K562 (cell line): Measurements from ENCODE around the gene GARIN5B. TPM values are rescaled to one million over a fixed set of nuclear protein-coding genes. Genes with fewer than 3 reads are reported as not detected.

Source experiments
- FOXJ2 ChIP-seq: fragments of 200-800 bp; sonication (Bioruptor generic); IDR thresholded peaks from 2 replicates; pipeline ENCODE4 v1.6.1; 2016; ENCODE audit warnings: missing genetic modification characterization, missing compliant biosample characterization
- MAFK ChIP-seq: IDR thresholded peaks from 2 replicates; pipeline ENCODE4 v1.6.1; 2011; ENCODE audit warnings: low read length, improper control_type of control experiment
- MCM3 ChIP-seq: fragments of 450-650 bp; IDR thresholded peaks from 2 replicates; pipeline ENCODE4 v1.6.1; 2016
- PHB ChIP-seq: fragments of 250-450 bp; sonication (Bioruptor Pico); IDR thresholded peaks from 2 replicates; pipeline ENCODE4 v1.5.0; 2021
- RBBP5 ChIP-seq: fragments of 200-600 bp; sonication (generic); IDR thresholded peaks from 2 replicates; pipeline ENCODE4 v1.6.1; 2012; ENCODE audit warnings: borderline replicate concordance, mild to moderate bottlenecking, low read length, control low read depth, inconsistent platforms; ENCODE audit not compliant: insufficient read depth, poor library complexity, severe bottlenecking
- ZSCAN29 ChIP-seq: fragments of 450-650 bp; IDR thresholded peaks from 2 replicates; pipeline ENCODE4 v1.6.1; 2017
- ZSCAN32 ChIP-seq: fragments of 450-650 bp; formaldehyde crosslinking; IDR thresholded peaks from 2 replicates; pipeline ENCODE4 v1.4.0; 2020; ENCODE audit warnings: mild to moderate bottlenecking, moderate library complexity
- polyA plus RNA-seq, 8 experiments: library from polyadenylated mRNA; depleted of rRNA in 4 of 8; stranded (reverse) in 5 of 8; unstranded in 3 of 8; fragments of >200 nt; fragmentation: Nextera tagmentation in 2 of 8; fragmentation: Illumina TruSeq in 1 of 8; extraction: Ambion mirVana in 2 of 8; extraction: Trizol in 1 of 8; gene quantifications; 2 replicates each; pipeline versions ENCODE4 v1.2.1 to v1.2.3, GENCODE V29; 2011 to 2014; ENCODE audit warnings: inconsistent platforms in 1 of 8, missing spikeins in 1 of 8
- total RNA-seq, 7 experiments: library from RNA; depleted of rRNA in 6 of 7; stranded (reverse); fragments of >200 nt in 6 of 7; fragmentation: Illumina TruSeq in 2 of 7; extraction: Trizol in 2 of 7; gene quantifications; 2 replicates each; pipeline versions ENCODE4 v1.2.1 to v1.2.3, GENCODE V29; 2011 to 2021; ENCODE audit warnings: low replicate concordance in 1 of 7
- TF ChIP-seq, protein P1 (sequence below): sonication (generic); formaldehyde crosslinking; IDR thresholded peaks from 2 replicates; pipeline ENCODE4 v1.8.0; 2022; ENCODE audit warnings: mild to moderate bottlenecking, missing genetic modification reagents
- TF ChIP-seq, protein P2 (sequence below): sonication (generic); formaldehyde crosslinking; IDR thresholded peaks from 2 replicates; pipeline ENCODE4 v1.8.1; 2023; ENCODE audit warnings: mild to moderate bottlenecking, missing genetic modification reagents, moderate library complexity
- TF ChIP-seq, protein P3 (sequence below): fragments of 450-650 bp; IDR thresholded peaks from 2 replicates; pipeline ENCODE4 v1.6.1; 2017; ENCODE audit warnings: antibody characterized with exemption, mild to moderate bottlenecking
- TF ChIP-seq, protein P4 (sequence below): fragments of 450-650 bp; IDR thresholded peaks from 2 replicates; pipeline ENCODE4 v1.6.1; 2014; ENCODE audit warnings: low read depth, mild to moderate bottlenecking, moderate library complexity, borderline replicate concordance
- TF ChIP-seq, protein P5 (sequence below): fragments of 250-450 bp; sonication (Bioruptor Pico); IDR thresholded peaks from 2 replicates; pipeline ENCODE4 v1.4.0; 2020

GARIN5B gene
- total and polyA plus RNA-seq, 9 of the 15 experiments (the other 6 are each of a cell fraction or from before 2014, with no cell fraction given) = not detected

DNA sequence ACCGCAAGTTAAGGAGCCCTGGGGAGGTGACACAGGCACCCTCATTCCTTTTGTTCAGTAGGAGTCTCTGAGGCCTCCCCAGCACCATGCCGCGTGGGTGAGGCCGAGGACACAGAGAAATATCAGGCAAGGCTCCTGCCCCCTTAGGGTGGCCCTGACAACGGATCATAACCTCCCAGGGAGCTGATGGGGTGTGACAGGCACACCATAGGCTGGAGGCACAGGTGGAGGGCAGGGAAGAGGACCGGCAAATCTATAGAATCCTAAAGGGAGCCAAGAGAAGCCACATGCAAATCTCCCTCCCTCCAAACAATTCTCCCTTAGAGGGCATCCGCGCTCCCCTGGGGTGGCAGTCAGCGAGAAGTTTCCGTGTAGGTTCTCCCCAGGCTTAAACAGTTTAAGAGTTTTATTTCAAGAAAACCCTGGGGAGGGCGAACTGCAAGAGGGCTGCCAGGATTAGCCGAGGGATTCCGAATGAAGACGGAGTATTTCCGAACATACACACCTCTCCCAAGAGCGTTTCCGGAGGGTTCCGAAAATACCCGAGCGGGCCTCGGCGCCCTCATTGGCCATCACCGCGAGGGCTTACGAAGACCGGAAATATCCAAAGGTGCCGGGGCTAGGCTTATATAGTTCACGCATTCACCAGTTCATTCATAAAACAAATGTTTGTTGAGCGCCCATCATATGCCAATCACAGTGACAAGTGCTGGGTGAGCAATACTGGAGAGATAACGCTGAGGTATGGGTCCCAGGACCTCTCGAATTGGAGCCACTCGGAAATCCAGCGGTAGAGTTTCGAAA, 22.1 kb upstream of the GARIN5B start (continued):
- TF ChIP-seq, protein P1, sequence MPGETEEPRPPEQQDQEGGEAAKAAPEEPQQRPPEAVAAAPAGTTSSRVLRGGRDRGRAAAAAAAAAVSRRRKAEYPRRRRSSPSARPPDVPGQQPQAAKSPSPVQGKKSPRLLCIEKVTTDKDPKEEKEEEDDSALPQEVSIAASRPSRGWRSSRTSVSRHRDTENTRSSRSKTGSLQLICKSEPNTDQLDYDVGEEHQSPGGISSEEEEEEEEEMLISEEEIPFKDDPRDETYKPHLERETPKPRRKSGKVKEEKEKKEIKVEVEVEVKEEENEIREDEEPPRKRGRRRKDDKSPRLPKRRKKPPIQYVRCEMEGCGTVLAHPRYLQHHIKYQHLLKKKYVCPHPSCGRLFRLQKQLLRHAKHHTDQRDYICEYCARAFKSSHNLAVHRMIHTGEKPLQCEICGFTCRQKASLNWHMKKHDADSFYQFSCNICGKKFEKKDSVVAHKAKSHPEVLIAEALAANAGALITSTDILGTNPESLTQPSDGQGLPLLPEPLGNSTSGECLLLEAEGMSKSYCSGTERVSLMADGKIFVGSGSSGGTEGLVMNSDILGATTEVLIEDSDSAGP (CRISPR knock-in tag) = 0 out of 2 replicates have a peak, but pooled peaks have one; percentile 29
- peak; percentile 53; the same call in 1 of the 2 replicates for TF ChIP-seq FOXJ2 (tag)
- TF ChIP-seq, protein P2, sequence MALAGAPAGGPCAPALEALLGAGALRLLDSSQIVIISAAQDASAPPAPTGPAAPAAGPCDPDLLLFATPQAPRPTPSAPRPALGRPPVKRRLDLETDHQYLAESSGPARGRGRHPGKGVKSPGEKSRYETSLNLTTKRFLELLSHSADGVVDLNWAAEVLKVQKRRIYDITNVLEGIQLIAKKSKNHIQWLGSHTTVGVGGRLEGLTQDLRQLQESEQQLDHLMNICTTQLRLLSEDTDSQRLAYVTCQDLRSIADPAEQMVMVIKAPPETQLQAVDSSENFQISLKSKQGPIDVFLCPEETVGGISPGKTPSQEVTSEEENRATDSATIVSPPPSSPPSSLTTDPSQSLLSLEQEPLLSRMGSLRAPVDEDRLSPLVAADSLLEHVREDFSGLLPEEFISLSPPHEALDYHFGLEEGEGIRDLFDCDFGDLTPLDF = 0 out of 2 replicates have a peak, but pooled peaks have one; percentile 48
- TF ChIP-seq, protein P3, sequence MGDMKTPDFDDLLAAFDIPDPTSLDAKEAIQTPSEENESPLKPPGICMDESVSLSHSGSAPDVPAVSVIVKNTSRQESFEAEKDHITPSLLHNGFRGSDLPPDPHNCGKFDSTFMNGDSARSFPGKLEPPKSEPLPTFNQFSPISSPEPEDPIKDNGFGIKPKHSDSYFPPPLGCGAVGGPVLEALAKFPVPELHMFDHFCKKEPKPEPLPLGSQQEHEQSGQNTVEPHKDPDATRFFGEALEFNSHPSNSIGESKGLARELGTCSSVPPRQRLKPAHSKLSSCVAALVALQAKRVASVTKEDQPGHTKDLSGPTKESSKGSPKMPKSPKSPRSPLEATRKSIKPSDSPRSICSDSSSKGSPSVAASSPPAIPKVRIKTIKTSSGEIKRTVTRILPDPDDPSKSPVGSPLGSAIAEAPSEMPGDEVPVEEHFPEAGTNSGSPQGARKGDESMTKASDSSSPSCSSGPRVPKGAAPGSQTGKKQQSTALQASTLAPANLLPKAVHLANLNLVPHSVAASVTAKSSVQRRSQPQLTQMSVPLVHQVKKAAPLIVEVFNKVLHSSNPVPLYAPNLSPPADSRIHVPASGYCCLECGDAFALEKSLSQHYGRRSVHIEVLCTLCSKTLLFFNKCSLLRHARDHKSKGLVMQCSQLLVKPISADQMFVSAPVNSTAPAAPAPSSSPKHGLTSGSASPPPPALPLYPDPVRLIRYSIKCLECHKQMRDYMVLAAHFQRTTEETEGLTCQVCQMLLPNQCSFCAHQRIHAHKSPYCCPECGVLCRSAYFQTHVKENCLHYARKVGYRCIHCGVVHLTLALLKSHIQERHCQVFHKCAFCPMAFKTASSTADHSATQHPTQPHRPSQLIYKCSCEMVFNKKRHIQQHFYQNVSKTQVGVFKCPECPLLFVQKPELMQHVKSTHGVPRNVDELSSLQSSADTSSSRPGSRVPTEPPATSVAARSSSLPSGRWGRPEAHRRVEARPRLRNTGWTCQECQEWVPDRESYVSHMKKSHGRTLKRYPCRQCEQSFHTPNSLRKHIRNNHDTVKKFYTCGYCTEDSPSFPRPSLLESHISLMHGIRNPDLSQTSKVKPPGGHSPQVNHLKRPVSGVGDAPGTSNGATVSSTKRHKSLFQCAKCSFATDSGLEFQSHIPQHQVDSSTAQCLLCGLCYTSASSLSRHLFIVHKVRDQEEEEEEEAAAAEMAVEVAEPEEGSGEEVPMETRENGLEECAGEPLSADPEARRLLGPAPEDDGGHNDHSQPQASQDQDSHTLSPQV = peak; percentile 64
- no peak for TF ChIP-seq RBBP5
- TF ChIP-seq, protein P4, sequence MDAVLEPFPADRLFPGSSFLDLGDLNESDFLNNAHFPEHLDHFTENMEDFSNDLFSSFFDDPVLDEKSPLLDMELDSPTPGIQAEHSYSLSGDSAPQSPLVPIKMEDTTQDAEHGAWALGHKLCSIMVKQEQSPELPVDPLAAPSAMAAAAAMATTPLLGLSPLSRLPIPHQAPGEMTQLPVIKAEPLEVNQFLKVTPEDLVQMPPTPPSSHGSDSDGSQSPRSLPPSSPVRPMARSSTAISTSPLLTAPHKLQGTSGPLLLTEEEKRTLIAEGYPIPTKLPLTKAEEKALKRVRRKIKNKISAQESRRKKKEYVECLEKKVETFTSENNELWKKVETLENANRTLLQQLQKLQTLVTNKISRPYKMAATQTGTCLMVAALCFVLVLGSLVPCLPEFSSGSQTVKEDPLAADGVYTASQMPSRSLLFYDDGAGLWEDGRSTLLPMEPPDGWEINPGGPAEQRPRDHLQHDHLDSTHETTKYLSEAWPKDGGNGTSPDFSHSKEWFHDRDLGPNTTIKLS = no peak
- TF ChIP-seq MAFK = 0 out of 2 replicates have a peak, but pooled peaks have one; percentile 12
- TF ChIP-seq ZSCAN29 = peak; percentile 96
- TF ChIP-seq, protein P5, sequence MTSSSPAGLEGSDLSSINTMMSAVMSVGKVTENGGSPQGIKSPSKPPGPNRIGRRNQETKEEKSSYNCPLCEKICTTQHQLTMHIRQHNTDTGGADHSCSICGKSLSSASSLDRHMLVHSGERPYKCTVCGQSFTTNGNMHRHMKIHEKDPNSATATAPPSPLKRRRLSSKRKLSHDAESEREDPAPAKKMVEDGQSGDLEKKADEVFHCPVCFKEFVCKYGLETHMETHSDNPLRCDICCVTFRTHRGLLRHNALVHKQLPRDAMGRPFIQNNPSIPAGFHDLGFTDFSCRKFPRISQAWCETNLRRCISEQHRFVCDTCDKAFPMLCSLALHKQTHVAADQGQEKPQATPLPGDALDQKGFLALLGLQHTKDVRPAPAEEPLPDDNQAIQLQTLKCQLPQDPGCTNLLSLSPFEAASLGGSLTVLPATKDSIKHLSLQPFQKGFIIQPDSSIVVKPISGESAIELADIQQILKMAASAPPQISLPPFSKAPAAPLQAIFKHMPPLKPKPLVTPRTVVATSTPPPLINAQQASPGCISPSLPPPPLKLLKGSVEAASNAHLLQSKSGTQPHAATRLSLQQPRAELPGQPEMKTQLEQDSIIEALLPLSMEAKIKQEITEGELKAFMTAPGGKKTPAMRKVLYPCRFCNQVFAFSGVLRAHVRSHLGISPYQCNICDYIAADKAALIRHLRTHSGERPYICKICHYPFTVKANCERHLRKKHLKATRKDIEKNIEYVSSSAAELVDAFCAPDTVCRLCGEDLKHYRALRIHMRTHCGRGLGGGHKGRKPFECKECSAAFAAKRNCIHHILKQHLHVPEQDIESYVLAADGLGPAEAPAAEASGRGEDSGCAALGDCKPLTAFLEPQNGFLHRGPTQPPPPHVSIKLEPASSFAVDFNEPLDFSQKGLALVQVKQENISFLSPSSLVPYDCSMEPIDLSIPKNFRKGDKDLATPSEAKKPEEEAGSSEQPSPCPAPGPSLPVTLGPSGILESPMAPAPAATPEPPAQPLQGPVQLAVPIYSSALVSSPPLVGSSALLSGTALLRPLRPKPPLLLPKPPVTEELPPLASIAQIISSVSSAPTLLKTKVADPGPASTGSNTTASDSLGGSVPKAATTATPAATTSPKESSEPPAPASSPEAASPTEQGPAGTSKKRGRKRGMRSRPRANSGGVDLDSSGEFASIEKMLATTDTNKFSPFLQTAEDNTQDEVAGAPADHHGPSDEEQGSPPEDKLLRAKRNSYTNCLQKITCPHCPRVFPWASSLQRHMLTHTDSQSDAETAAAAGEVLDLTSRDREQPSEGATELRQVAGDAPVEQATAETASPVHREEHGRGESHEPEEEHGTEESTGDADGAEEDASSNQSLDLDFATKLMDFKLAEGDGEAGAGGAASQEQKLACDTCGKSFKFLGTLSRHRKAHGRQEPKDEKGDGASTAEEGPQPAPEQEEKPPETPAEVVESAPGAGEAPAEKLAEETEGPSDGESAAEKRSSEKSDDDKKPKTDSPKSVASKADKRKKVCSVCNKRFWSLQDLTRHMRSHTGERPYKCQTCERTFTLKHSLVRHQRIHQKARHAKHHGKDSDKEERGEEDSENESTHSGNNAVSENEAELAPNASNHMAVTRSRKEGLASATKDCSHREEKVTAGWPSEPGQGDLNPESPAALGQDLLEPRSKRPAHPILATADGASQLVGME = no peak
- TF ChIP-seq ZSCAN32 (CRISPR knock-in tag) = no peak
- no peak for TF ChIP-seq MCM3
- no peak for TF ChIP-seq PHB (CRISPR knock-in tag)
